ENCODE results near the gene GMFB. TPM values are rescaled to one million over a fixed set of nuclear protein-coding genes. Genes with fewer than 3 reads are reported as not detected.
"Not testable (repeated sequence)": the region's sequence is repeated elsewhere in the genome, so short reads cannot be mapped to it uniquely, and the experiment has no call there.

GMFB gene
- total RNA-seq, 1 experiment from 2014 or later: 85.2 TPM

DNA sequence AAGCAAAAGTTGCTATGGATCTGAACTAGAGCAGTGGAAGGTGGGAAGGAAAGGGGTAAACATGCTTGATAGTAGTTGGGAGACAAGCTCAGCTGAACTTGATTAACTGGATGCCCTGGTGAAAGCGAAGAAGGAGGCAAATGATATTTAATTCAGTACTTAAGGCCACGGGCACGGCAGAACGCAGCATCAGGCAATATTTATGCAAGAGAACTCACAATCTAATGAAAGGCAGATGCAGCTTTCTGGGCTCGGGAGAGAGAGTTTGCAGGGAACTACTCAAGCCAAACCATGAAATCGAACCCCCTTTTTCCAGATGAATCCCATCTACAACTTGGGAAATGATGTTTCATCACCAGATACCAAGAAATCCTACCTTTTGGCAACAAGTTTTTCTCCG, 44.1 kb downstream of the GMFB start:
- Histone ChIP-seq H3K9me2 (replicated peaks; ENCODE audit: low read length) (no peaks in the 10 kb centered on the region), H3K4me1 (ENCODE audit: insufficient read depth, low read length) (peaks cover 33% of the 10 kb centered on the region), H2AFZ (ENCODE audit: low read length) (no peak overlapping the region), H3K4me3 (ENCODE audit: low read length) (no peak overlapping the region), H3K27me3 (ENCODE audit: low read length) (no peaks in the 10 kb centered on the region), H3K79me2 (ENCODE audit: low read length) (peaks cover 11% of the 10 kb centered on the region), H3K9me3 (ENCODE audit: low read length) (no peaks in the 10 kb centered on the region), H3K9ac (ENCODE audit: low read length) (no peak overlapping the region), H3K4me2 (ENCODE audit: low read length) (no peak overlapping the region), H3F3A (ENCODE audit: low read length, unreplicated experiment) (no peaks in the 10 kb centered on the region), H3K36me3 (ENCODE audit: low read depth, low read length) (no peaks in the 10 kb centered on the region), H3K27ac (ENCODE audit: low read length) (no peak overlapping the region), H4K20me1 (ENCODE audit: low read length) (peaks cover 10% of the 10 kb centered on the region)
- CTCF ChIA-PET: no interaction called here
- POLR2A ChIA-PET (ENCODE audit: unreplicated experiment): no interaction called here
- ATAC-seq: no peak
- TF ChIP-seq EZH2phosphoT487 (IDR thresholded peaks at IDR 0.05; ENCODE audit: borderline replicate concordance, low read length) (no peak), EZH2 (IDR thresholded peaks at IDR 0.05; ENCODE audit: low read length, unreplicated experiment) (no peak)
- TF ChIP-seq, protein P1, sequence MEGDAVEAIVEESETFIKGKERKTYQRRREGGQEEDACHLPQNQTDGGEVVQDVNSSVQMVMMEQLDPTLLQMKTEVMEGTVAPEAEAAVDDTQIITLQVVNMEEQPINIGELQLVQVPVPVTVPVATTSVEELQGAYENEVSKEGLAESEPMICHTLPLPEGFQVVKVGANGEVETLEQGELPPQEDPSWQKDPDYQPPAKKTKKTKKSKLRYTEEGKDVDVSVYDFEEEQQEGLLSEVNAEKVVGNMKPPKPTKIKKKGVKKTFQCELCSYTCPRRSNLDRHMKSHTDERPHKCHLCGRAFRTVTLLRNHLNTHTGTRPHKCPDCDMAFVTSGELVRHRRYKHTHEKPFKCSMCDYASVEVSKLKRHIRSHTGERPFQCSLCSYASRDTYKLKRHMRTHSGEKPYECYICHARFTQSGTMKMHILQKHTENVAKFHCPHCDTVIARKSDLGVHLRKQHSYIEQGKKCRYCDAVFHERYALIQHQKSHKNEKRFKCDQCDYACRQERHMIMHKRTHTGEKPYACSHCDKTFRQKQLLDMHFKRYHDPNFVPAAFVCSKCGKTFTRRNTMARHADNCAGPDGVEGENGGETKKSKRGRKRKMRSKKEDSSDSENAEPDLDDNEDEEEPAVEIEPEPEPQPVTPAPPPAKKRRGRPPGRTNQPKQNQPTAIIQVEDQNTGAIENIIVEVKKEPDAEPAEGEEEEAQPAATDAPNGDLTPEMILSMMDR (conservative IDR thresholded peaks at IDR 0.05; ENCODE audit: low read depth, low read length): no peak
- DNase-seq: no peak
- no TSS peak for BruUV-seq (replicated peaks)
- intact Hi-C loops (cut with micrococcal nuclease): loop anchor here (5.0 kb wide), 1 partner anchor 232 kb away; no protein-coding TSS in a partner anchor

DNA sequence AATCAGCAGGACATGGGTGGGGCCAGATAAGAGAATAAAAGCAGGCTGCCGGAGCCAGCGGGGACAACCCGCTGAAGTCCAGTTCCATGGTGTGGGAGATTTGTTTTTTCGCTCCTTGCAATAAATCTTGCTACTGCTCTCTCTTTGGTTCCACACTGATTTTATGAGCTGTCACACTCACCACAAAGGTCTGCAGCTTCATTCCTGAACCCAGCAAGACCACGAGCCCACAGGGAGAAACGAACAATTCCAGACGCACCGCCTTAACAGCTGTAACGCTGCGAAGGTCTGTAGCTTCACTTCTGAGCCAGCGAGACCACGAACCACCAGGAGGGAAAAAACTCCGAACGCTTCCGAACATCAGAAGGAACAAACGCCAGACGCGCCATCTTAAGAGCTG, 44.8 kb downstream of the GMFB start:
- TF ChIP-seq EZH2 (IDR thresholded peaks at IDR 0.05; ENCODE audit: low read length, unreplicated experiment) (no peak), EZH2phosphoT487 (IDR thresholded peaks at IDR 0.05; ENCODE audit: borderline replicate concordance, low read length) (no peak)
- TF ChIP-seq, protein P1 (conservative IDR thresholded peaks at IDR 0.05; ENCODE audit: low read depth, low read length): no peak
- intact Hi-C loops (cut with micrococcal nuclease): loop anchor here (5.0 kb wide), 1 partner anchor 232 kb away; no protein-coding TSS in a partner anchor
- H3K79me2 ChIP-seq (ENCODE audit: low read length): peaks cover 18% of the 10 kb centered on the region
- H3K9me2 ChIP-seq (replicated peaks; ENCODE audit: low read length): no peaks in the 10 kb centered on the region
- H2AFZ ChIP-seq (ENCODE audit: low read length): no peak overlapping the region
- no peaks in the 10 kb centered on the region for H3F3A ChIP-seq (ENCODE audit: low read length, unreplicated experiment)
- ATAC-seq (no peak), DNase-seq (no peak)
- H3K27me3 ChIP-seq (ENCODE audit: low read length): no peaks in the 10 kb centered on the region
- H3K36me3 ChIP-seq (ENCODE audit: low read depth, low read length): no peaks in the 10 kb centered on the region
- H3K4me2 ChIP-seq (ENCODE audit: low read length): no peak overlapping the region
- H3K4me1 ChIP-seq (ENCODE audit: insufficient read depth, low read length): peaks cover 40% of the 10 kb centered on the region
- H3K27ac ChIP-seq (ENCODE audit: low read length): no peak overlapping the region
- H3K9me3 ChIP-seq (ENCODE audit: low read length): no peaks in the 10 kb centered on the region
- H4K20me1 ChIP-seq (ENCODE audit: low read length): peaks cover 14% of the 10 kb centered on the region
- ChIA-PET CTCF (no interaction called here), POLR2A (ENCODE audit: unreplicated experiment) (no interaction called here)
- BruUV-seq (replicated peaks): no TSS peak
- H3K9ac ChIP-seq (ENCODE audit: low read length): no peak overlapping the region
- H3K4me3 ChIP-seq (ENCODE audit: low read length): no peak overlapping the region

DNA sequence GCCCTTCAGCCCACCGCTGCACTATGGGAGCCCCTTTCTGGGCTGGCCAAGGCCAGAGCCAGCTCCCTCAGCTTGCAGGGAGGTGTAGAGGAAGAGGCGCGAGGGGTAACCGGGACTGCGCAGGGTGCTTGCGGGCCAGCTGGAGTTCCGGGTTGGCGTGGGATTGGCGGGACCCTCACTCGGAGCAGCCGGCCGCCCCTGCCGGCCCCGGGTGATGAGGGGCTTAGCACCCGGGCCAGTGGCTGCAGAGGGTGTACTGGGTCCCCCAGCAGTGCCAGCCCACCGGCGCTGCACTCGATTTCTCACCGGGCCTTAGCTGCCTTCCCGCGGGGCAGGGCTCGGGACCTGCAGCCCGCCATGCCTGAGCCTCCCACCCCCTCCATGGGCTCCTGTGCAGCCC, 45.8 kb downstream of the GMFB start:
- H3K9ac ChIP-seq (ENCODE audit: low read length); H2AFZ ChIP-seq (ENCODE audit: low read length); ATAC-seq; BruUV-seq (replicated peaks); H3K9me2 ChIP-seq (replicated peaks; ENCODE audit: low read length); H3K4me2 ChIP-seq (ENCODE audit: low read length); H3K27ac ChIP-seq (ENCODE audit: low read length); CTCF ChIA-PET; H3K27me3 ChIP-seq (ENCODE audit: low read length); DNase-seq; H3K9me3 ChIP-seq (ENCODE audit: low read length); POLR2A ChIA-PET (ENCODE audit: unreplicated experiment); H3K4me3 ChIP-seq (ENCODE audit: low read length); H3K36me3 ChIP-seq (ENCODE audit: low read depth, low read length); H3F3A ChIP-seq (ENCODE audit: low read length, unreplicated experiment): not testable (repeated sequence)
- Histone ChIP-seq H4K20me1 (ENCODE audit: low read length) (peaks cover 23% of the 10 kb centered on the region), H3K79me2 (ENCODE audit: low read length) (peaks cover 29% of the 10 kb centered on the region), H3K4me1 (ENCODE audit: insufficient read depth, low read length) (peaks cover 49% of the 10 kb centered on the region)
- intact Hi-C loops (cut with micrococcal nuclease): loop anchor here (5.0 kb wide), 1 partner anchor 231 kb away; no protein-coding TSS in a partner anchor
